Measurements from ENCODE around the gene MIGA1. TPM values are rescaled to one million over a fixed set of nuclear protein-coding genes. Genes with fewer than 3 reads are reported as not detected.

MIGA1 gene
- total and polyA plus RNA-seq, 9 of the 15 experiments (the other 6 are each of a cell fraction or from before 2014, with no cell fraction given) = 1.6 to 5.1 (median 2.9) TPM

- no peak for ATAC-seq
These were observed 40.7 kb downstream of the MIGA1 start for GRCh38 chr1:77820121-77820520.

More at GRCh38 chr1:77820121-77820520, 40.7 kb downstream of the MIGA1 start:
- POLR2A ChIA-PET = interaction anchor here (0.8 kb wide), 1 partner anchor 13 kb away, joined by 3 read pairs; no protein-coding TSS in a partner anchor
- no peak overlapping the region for H3K27ac ChIP-seq (ENCODE audit: extremely low read depth, low read depth, low read length)
- H3K36me3 ChIP-seq (ENCODE audit: control insufficient read depth, insufficient read depth, low read length) = peaks cover 15% of the 10 kb centered on the region; the same call in 2 of the 3 replicates
- no peaks in the 10 kb centered on the region; a peak in 1 of 5 replicates for H3K4me1 ChIP-seq (replicated peaks in 1 of 2; ENCODE audit: control insufficient read depth in 2 of 2, insufficient read depth in 2 of 2, low read length in 2 of 2)
- in situ Hi-C loops (cut with MboI) = no loop called here
- H2AFZ ChIP-seq (ENCODE audit: low read depth, low read length) = no peak overlapping the region
- no peaks in the 10 kb centered on the region for H3K79me2 ChIP-seq (ENCODE audit: control insufficient read depth, insufficient read depth, low read length)
- no peak overlapping the region for H3K4me3 ChIP-seq
- no peak overlapping the region for H3K9ac ChIP-seq (ENCODE audit: insufficient read depth in 1 of 2, low read depth in 2 of 2, low read length in 2 of 2)
- H3K9me3 ChIP-seq (replicated peaks; ENCODE audit: control insufficient read depth, insufficient read depth, low read depth, low read length) = no peaks in the 10 kb centered on the region
- intact Hi-C loops (cut with micrococcal nuclease) = no loop called here
- no peak overlapping the region for H3K4me2 ChIP-seq (ENCODE audit: insufficient read depth, low read length)
- CTCF ChIA-PET (ENCODE audit: low intra/inter-chr PET ratio) = no interaction called here
- no peaks in the 10 kb centered on the region for H4K20me1 ChIP-seq (replicated peaks; ENCODE audit: control insufficient read depth, insufficient read depth, low read length)
- no TSS peak for BruUV-seq (replicated peaks)
- WGBS (ENCODE audit: insufficient coverage, low coverage, missing lambda C conversion rate) = 86% methylated on average over 1 of the region's 1 CpG
- DNase-seq (ENCODE audit: extremely low read depth in 1 of 4, low spot score in 3 of 4) = no peak
- H3K27me3 ChIP-seq (ENCODE audit: control insufficient read depth in 2 of 2, insufficient read depth in 2 of 2, low read length in 2 of 2) = no peaks in the 10 kb centered on the region
- no peaks in the 10 kb centered on the region for H3K9me1 ChIP-seq (ENCODE audit: control insufficient read depth, insufficient read depth, low read length)
- no peak for FAIRE-seq
- TF ChIP-seq RUNX1 (IDR thresholded peaks at IDR 0.05; ENCODE audit: low read depth) = no peak
- no peak for TF ChIP-seq E2F3 (CRISPR knock-in tag; IDR thresholded peaks at IDR 0.05)
- TF ChIP-seq ZNF609 (CRISPR knock-in tag; IDR thresholded peaks at IDR 0.05; ENCODE audit: borderline replicate concordance) = no peak
- TF ChIP-seq GMEB1 (CRISPR knock-in tag; IDR thresholded peaks at IDR 0.05) = no peak
- TF ChIP-seq ERF (CRISPR knock-in tag; IDR thresholded peaks at IDR 0.05) = no peak
- TF ChIP-seq MYBL2 (IDR thresholded peaks at IDR 0.05; ENCODE audit: low read depth) = no peak
- no peak for TF ChIP-seq MYBL2 (CRISPR knock-in tag; IDR thresholded peaks at IDR 0.05; ENCODE audit: borderline replicate concordance)
- no peak for TF ChIP-seq SUPT5H (IDR thresholded peaks at IDR 0.05)
- no peak for TF ChIP-seq ZBTB1 (CRISPR knock-in tag; IDR thresholded peaks at IDR 0.05; ENCODE audit: borderline replicate concordance, low read depth)
- TF ChIP-seq EZH2 (IDR thresholded peaks at IDR 0.05; ENCODE audit: borderline replicate concordance, low read depth, low read length) = no peak
- no peak for TF ChIP-seq KDM5B (IDR thresholded peaks at IDR 0.05; ENCODE audit: insufficient replicate concordance, low read depth, low read length)
- TF ChIP-seq ZNF512 (tag; IDR thresholded peaks at IDR 0.05) = no peak
- no peak for TF ChIP-seq JUND (IDR thresholded peaks at IDR 0.05; ENCODE audit: borderline replicate concordance, low read depth, low read length)
- no peak for TF ChIP-seq JUND (tag; IDR thresholded peaks at IDR 0.05; ENCODE audit: borderline replicate concordance, low read depth, low read length)
- no peak for TF ChIP-seq ZNF24 (IDR thresholded peaks at IDR 0.05)
- TF ChIP-seq MYNN (IDR thresholded peaks at IDR 0.05) = no peak
- no peak for TF ChIP-seq MYNN (CRISPR knock-in tag; IDR thresholded peaks at IDR 0.05)

Measured in K562 (cell line).